GM18520 (cell line): ENCODE results near the gene BCL11B.
"Not testable (repeated sequence)": the region's sequence is repeated elsewhere in the genome, so short reads cannot be mapped to it uniquely, and the experiment has no call there.

Source experiments
- ATAC-seq: cut with Tn5 transposase; IDR thresholded peaks from one replicate; pipeline ENCODE4 v1.9.1; 2021; ENCODE audit not compliant: unreplicated experiment

The BCL11B gene

GRCh38 chr14:99242238-99242637 lies 29.8 kb downstream of the BCL11B start:
- ATAC-seq: no peak

- no peak for ATAC-seq
Observed at GRCh38 chr14:99241325-99242010, 30.5 kb downstream of the BCL11B start.

GRCh38 chr14:99240627-99241324 lies 31.2 kb downstream of the BCL11B start:
- no peak for ATAC-seq

GRCh38 chr14:99239661-99240092 lies 32.3 kb downstream of the BCL11B start:
- no peak for ATAC-seq

- ATAC-seq: no peak
Observed at GRCh38 chr14:99238216-99238615, 33.8 kb downstream of the BCL11B start.

- ATAC-seq: no peak
Observed at GRCh38 chr14:99237288-99237687, 34.7 kb downstream of the BCL11B start.

GRCh38 chr14:99236386-99237138 lies 35.4 kb downstream of the BCL11B start:
- ATAC-seq: no peak

- ATAC-seq: no peak
Observed at GRCh38 chr14:99235582-99236320, 36.2 kb downstream of the BCL11B start.

GRCh38 chr14:99234961-99235571 lies 36.9 kb downstream of the BCL11B start:
- no peak for ATAC-seq

GRCh38 chr14:99234355-99234754 lies 37.6 kb downstream of the BCL11B start:
- no peak for ATAC-seq

GRCh38 chr14:99233222-99234035 lies 38.6 kb downstream of the BCL11B start:
- no peak for ATAC-seq

GRCh38 chr14:99232714-99233214 lies 39.2 kb downstream of the BCL11B start:
- no peak for ATAC-seq

GRCh38 chr14:99231850-99232713 lies 39.9 kb downstream of the BCL11B start:
- ATAC-seq: no peak

GRCh38 chr14:99231161-99231849 lies 40.7 kb downstream of the BCL11B start:
- ATAC-seq: no peak

- no peak for ATAC-seq
Observed at GRCh38 chr14:99230208-99231151, 41.5 kb downstream of the BCL11B start.

GRCh38 chr14:99229654-99230207 lies 42.3 kb downstream of the BCL11B start:
- ATAC-seq: no peak

GRCh38 chr14:99228760-99229159 lies 43.2 kb downstream of the BCL11B start:
- ATAC-seq: not testable (repeated sequence)
